Thoracic aorta (tissue), 2 donors: ENCODE measurements around the gene NOL7. TPM values are rescaled to one million over a fixed set of nuclear protein-coding genes. Genes with fewer than 3 reads are reported as not detected.

Experiments used
- ATAC-seq: fragments of 150-250 bp; one replicate; pipeline ENCODE4 v1.8.0; 2017; ENCODE audit warnings: low read depth; ENCODE audit not compliant: insufficient number of reproducible peaks, low FRiP score
- DNase-seq: peaks from one replicate; pipeline ENCODE4 v3.0.0-alpha.2; 2020; ENCODE audit warnings: low spot score
- H3K27ac ChIP-seq, 2 donors: fragments of 200-600 bp; sonication (generic); 1 replicate in 1 of 2; 2 replicates in 1 of 2; pipeline ENCODE4 v1.5.1; 2016; ENCODE audit warnings: mild to moderate bottlenecking in 2 of 2, moderate library complexity in 2 of 2
- H3K27me3 ChIP-seq: fragments of 200-600 bp; sonication (generic); replicated peaks from 2 replicates; pipeline ENCODE4 v1.6.0; 2016; ENCODE audit warnings: mild to moderate bottlenecking; ENCODE audit not compliant: insufficient read depth
- H3K36me3 ChIP-seq: fragments of 200-600 bp; sonication (generic); one replicate; pipeline ENCODE4 v1.5.1; 2016
- H3K4me1 ChIP-seq, 2 donors: fragments of 200-600 bp; sonication (generic); 1 replicate in 1 of 2; 2 replicates in 1 of 2; pipeline versions ENCODE4 v1.5.1 to v1.6.0; 2016; ENCODE audit warnings: low read depth in 2 of 2, mild to moderate bottlenecking in 1 of 2; ENCODE audit not compliant: control insufficient read depth in 1 of 2
- H3K4me3 ChIP-seq: fragments of 200-600 bp; sonication (generic); 2 replicates; pipeline ENCODE4 v1.5.1; 2016; ENCODE audit warnings: mild to moderate bottlenecking
- H3K9me3 ChIP-seq: fragments of 200-600 bp; sonication (generic); 2 replicates; pipeline ENCODE4 v1.5.1; 2016
- CTCF ChIP-seq: fragments of 200-600 bp; sonication (generic); IDR thresholded peaks from one replicate; pipeline ENCODE4 v1.5.1; 2019; ENCODE audit warnings: antibody characterized with exemption
- total RNA-seq, 2 donors: library from RNA; depleted of rRNA; stranded (reverse); fragments of >200 nt; gene quantifications; one replicate each; pipeline versions ENCODE4 v1.1.0 to v1.2.3, GENCODE V29; 2016

The NOL7 gene
- total RNA-seq, 2 donors from 2014 or later: 75.3 to 96.0 TPM

GRCh38 chr6:13597073-13597472 lies 18.1 kb upstream of the NOL7 start:
- DNase-seq: no peak
- no peaks in the 10 kb centered on the region for H3K27me3 ChIP-seq
- H3K4me3 ChIP-seq: no peak overlapping the region
- H3K9me3 ChIP-seq: no peaks in the 10 kb centered on the region
- peaks cover 15% of the 10 kb centered on the region for H3K36me3 ChIP-seq
- TF ChIP-seq CTCF: no peak
- no peak overlapping the region for H3K27ac ChIP-seq
- H3K4me1 ChIP-seq: no peaks in the 10 kb centered on the region
- no peak for ATAC-seq

- no peak overlapping the region for H3K4me3 ChIP-seq
- no peak for TF ChIP-seq CTCF
- no peak overlapping the region for H3K27ac ChIP-seq
- H3K4me1 ChIP-seq: no peaks in the 10 kb centered on the region
- H3K27me3 ChIP-seq: no peaks in the 10 kb centered on the region
- peaks cover 14% of the 10 kb centered on the region for H3K36me3 ChIP-seq
- DNase-seq (no peak), ATAC-seq (no peak)
- no peaks in the 10 kb centered on the region for H3K9me3 ChIP-seq
Measured at GRCh38 chr6:13600036-13600435, 15.1 kb upstream of the NOL7 start.

GRCh38 chr6:13604135-13604534 lies 11.0 kb upstream of the NOL7 start:
- no peaks in the 10 kb centered on the region for H3K4me1 ChIP-seq
- no peak for TF ChIP-seq CTCF
- no peak for DNase-seq
- no peak overlapping the region for H3K27ac ChIP-seq
- H3K4me3 ChIP-seq: no peak overlapping the region
- peaks cover 5% of the 10 kb centered on the region for H3K36me3 ChIP-seq
- no peaks in the 10 kb centered on the region for H3K9me3 ChIP-seq
- H3K27me3 ChIP-seq: no peaks in the 10 kb centered on the region
- no peak for ATAC-seq

GRCh38 chr6:13604546-13605416 lies 10.4 kb upstream of the NOL7 start:
- TF ChIP-seq CTCF: no peak
- Histone ChIP-seq H3K9me3 (no peaks in the 10 kb centered on the region), H3K36me3 (peaks cover 5% of the 10 kb centered on the region), H3K27ac (no peak overlapping the region), H3K4me3 (no peak overlapping the region), H3K4me1 (no peaks in the 10 kb centered on the region), H3K27me3 (no peaks in the 10 kb centered on the region)
- ATAC-seq: no peak
- no peak for DNase-seq

GRCh38 chr6:13605634-13606033 lies 9.5 kb upstream of the NOL7 start:
- Histone ChIP-seq H3K27me3 (no peaks in the 10 kb centered on the region), H3K4me1 (no peaks in the 10 kb centered on the region), H3K27ac (no peak overlapping the region), H3K4me3 (no peak overlapping the region), H3K36me3 (peaks cover 3% of the 10 kb centered on the region), H3K9me3 (no peaks in the 10 kb centered on the region)
- DNase-seq: no peak
- TF ChIP-seq CTCF: no peak
- no peak for ATAC-seq
